Measurements from ENCODE around the gene GRIP2. TPM values are rescaled to one million over a fixed set of nuclear protein-coding genes. Genes with fewer than 3 reads are reported as not detected.

GRIP2 gene
- total and polyA plus RNA-seq, 2 donors, result 0.91 to 6.9 TPM

Small RNA genes within 50 kb of the gene (small RNA-seq; reads per million reads assigned to genes)
- not detected for gene RNU6-905P

Other genes with a start within 250 kb of the GRIP2 start
- gene SLC6A6, start 137.7 kb downstream of the GRIP2 start, total RNA-seq, result 9.2 TPM
- gene SLC6A6, start 137.7 kb downstream of the GRIP2 start, polyA plus RNA-seq, result 8.0 TPM
- gene CCDC174, start 111.4 kb upstream of the GRIP2 start, total RNA-seq, result 21.3 TPM
- gene CCDC174, start 111.4 kb upstream of the GRIP2 start, polyA plus RNA-seq, result 13.7 TPM
- gene C3orf20, start 134.8 kb upstream of the GRIP2 start, total RNA-seq, result 0.26 TPM
- not detected for gene C3orf20, start 134.8 kb upstream of the GRIP2 start, polyA plus RNA-seq